Neural progenitor cell (in vitro differentiated cells): ENCODE results near the gene NF2.

Experiments
- CTCF ChIP-seq: fragments of 200-600 bp; sonication (generic); IDR thresholded peaks from 2 replicates; pipeline ENCODE4 v1.5.1; 2017; ENCODE audit warnings: antibody characterized with exemption, mild to moderate bottlenecking
- EZH2 ChIP-seq: fragments of 200-600 bp; sonication (generic); IDR thresholded peaks from 2 replicates; pipeline ENCODE4 v1.6.1; 2017; ENCODE audit warnings: antibody characterized with exemption, mild to moderate bottlenecking, moderate library complexity

GRCh38 chr22:29697853-29698598 lies 94.6 kb downstream of the NF2 start:
- no peak for TF ChIP-seq CTCF
- TF ChIP-seq EZH2 = no peak
